GM12891 (cell line): ENCODE results near the gene UEVLD.

Source experiments
- PAX5 ChIP-seq: IDR thresholded peaks from 2 replicates; pipeline ENCODE4 v1.6.1; 2011; ENCODE audit warnings: low read length, moderate library complexity, mild to moderate bottlenecking; ENCODE audit not compliant: insufficient read depth, severe bottlenecking
- POLR2A ChIP-seq: IDR thresholded peaks from 2 replicates; pipeline ENCODE4 v1.6.1; 2011; ENCODE audit warnings: low read depth, low read length, control low read depth
- POLR2AphosphoS5 ChIP-seq: IDR thresholded peaks from 2 replicates; pipeline ENCODE4 v1.6.1; 2011; ENCODE audit warnings: low read depth, low read length, control low read depth
- POU2F2 ChIP-seq: IDR thresholded peaks from 2 replicates; pipeline ENCODE4 v1.6.1; 2011; ENCODE audit warnings: low read depth, mild to moderate bottlenecking, control low read depth, low read length, moderate library complexity
- SPI1 ChIP-seq: IDR thresholded peaks from 2 replicates; pipeline ENCODE4 v1.6.1; 2011; ENCODE audit warnings: low read depth, low read length, control low read depth
- TAF1 ChIP-seq: IDR thresholded peaks from 2 replicates; pipeline ENCODE4 v1.6.1; 2011; ENCODE audit warnings: low read depth, low read length, control low read depth

DNA sequence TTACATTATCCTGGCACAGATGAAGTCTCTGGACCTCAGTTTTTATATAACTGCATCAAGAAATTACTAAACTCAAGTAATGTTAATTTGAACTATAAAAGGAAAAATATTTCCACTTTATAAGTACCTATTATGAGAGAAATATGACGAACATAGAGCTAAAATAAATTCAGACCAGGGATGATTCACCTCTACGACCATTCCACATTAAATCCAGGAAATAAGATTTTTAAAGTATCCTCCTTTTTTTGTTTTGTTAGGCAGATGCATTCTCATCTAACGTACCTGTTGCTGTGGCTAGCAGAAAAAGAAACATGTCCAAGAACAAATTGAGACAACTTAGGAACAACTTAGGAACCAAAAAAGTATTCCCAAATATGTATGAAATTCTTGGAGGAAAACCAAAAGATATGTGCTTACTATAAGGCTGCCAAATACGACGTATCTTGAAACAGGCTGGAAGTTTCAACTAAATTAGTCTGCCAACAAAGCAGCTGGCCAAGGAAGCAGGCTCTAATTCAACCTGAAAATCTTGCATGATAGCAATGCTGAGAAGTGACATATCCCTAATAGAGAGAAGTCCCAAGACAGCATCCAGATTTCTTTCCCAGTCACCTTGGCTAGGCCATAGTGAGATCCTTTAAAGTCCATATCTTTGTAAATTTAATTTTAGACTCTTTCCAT, 29.9 kb upstream of the UEVLD start:
- TF ChIP-seq POLR2AphosphoS5, result no peak
- TF ChIP-seq SPI1, result no peak
- TF ChIP-seq POLR2A, result no peak
- TF ChIP-seq TAF1, result no peak
- TF ChIP-seq PAX5, result no peak
- TF ChIP-seq POU2F2, result no peak
